NCI-H1417 treated with DMSO at 0.1 percent for 48 hours (cell line): ENCODE results near the gene C16orf86.

Source experiments
- DNase-seq: peaks from one replicate; lab custom pipeline; 2025; lab: John Stamatoyannopoulos, UW

Gene C16orf86, protein sequence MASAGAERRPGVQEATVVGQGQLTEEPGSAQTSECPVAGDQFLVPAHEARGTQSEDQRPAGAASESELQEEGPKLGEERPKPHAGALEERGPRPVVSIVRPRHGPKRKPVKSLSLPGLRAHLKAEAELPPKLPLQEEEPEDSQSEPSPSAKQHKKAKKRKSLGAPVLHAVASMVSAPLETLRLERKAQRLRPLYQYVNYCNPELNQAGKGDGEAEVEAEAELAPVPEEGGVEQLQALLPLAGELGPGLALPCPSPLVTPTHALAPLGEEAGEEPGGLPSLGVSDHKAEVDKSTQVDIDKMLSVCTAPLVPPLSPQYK

DNA sequence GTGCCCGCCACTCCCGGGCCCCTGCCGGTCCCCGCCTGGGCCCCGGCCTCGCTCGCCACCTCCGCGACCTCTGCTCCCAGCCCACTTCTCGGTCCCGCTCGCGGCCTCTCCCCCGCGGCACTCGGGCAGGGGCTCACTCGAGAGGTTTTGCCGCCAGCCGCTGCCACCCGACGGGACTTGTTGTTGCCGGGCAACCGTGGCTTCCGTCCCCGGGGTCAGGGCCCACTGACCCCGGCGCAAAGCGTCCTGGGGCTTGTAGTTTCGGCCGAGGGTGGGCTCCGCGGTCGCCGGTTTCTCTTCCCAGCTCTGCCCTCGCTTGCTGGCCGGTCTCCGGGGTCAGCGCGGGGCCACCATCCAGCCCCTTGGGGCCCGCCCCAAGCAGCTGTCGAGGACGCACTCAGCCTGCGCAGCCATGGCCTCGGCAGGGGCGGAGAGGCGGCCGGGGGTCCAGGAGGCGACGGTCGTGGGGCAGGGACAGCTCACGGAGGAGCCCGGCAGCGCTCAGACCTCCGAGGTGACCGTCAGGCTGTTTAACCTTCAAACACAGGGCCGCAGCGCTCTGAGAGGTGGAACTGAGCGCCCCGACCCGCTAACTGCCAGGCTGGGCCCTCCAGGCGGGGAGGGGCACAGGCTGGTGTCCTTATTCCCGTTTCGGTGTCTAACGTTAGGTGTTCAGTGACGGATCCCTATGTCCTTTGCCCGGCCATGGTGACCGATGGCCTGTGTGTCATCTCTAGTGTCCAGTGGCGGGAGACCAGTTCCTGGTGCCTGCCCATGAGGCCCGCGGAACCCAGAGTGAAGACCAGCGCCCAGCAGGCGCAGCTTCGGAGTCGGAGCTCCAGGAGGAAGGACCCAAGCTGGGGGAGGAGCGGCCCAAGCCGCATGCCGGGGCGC lies at the start of gene C16orf86, which contains the start of gene ENKD1:
C16orf86 (plus strand) TSS at position 256 of the 894 bp plus-strand sequence; CDS start at position 413, 157 bp downstream.
ENKD1 (minus strand) TSS at position 192 of the 894 bp plus-strand sequence. CDS start 308 bp downstream, outside the sequence.
- no peak for DNase-seq

- no peak for DNase-seq
Observed at GRCh38 chr16:67628216-67628615, 38.4 kb upstream of the C16orf86 start.

- no peak for DNase-seq
Observed at GRCh38 chr16:67632415-67633172, 34.0 kb upstream of the C16orf86 start.

GRCh38 chr16:67636713-67637112 lies 29.9 kb upstream of the C16orf86 start:
- DNase-seq, result no peak

DNA sequence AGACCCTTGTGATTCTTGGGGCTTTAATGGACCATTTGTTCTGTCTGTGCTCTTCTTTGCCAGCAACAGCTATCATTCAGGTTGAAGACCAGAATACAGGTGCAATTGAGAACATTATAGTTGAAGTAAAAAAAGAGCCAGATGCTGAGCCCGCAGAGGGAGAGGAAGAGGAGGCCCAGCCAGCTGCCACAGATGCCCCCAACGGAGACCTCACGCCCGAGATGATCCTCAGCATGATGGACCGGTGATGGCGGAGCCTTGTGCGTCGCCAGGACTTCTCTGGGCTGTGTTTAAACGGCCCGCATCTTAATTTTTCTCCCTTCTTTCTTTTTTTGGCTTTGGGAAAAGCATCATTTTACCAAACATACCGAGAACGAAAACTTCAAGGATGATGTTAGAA lies 29.0 kb upstream of the C16orf86 start:
- DNase-seq, result no peak

DNA sequence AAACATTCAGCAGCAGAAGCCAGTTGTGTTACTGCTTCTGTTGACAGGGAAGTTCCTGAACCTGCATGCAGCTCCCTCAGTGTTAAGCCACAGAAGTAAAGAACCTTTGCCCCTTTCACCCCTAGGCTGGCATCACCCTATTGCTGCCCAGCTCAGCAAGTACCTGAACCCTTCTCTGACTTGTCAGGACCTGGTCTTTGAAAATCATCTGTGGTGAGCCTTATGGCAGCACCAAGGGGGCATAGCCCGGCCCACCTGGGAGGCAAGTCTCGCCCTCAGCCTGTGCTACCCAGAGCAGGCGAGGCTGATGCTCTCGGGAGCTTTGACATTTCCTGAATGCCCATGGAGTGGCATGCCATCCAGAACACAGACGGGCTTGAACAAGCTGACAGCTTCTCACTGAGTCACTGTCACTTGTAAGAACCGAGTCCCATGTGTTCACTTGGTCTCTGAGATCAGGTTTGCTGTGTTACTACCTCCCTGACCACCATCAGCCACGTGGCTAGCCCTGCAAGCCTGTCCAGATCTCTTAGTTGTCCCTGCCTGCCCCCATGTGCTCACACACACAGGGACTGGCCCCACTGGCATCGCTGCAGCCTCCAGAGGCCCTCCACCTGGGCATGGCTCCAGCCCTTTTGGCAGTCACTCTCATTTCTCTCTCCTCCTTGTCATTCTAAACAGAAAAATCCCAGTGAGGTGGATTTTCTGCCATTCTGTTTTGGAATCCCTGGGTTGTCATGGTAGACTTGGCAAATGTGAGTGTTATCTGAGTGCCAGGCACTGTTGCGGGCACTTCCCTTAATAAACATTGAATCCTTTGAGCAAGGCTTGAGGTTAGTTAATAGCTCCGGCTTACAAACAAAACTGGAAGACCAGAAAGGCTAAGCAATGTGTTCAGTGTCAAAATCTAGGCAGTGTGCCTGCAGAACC lies 24.6 kb upstream of the C16orf86 start:
- DNase-seq, result no peak

DNA sequence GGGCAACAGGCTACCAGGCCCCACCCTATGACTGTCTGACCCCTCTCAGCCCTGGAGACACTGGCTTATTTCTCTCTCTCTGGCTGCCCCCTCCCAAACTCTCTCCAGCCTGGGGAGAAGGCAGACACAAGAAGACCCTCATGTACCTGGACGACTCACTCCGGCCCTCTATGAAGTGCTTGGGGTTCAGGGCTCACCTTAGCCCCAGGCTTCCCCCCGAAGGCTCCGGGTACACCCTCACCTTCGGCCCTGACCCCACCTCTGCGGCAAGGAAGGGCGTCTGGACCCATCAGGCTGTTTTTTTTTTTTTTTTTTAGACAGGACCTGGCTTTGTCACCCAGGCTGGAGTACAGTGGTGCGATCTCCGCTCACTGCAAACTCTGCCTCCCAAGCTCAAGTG lies 22.6 kb upstream of the C16orf86 start:
- DNase-seq, result no peak

GRCh38 chr16:67645397-67646121 lies 21.1 kb upstream of the C16orf86 start:
- DNase-seq, result no peak

GRCh38 chr16:67647111-67647651 lies 19.4 kb upstream of the C16orf86 start:
- no peak for DNase-seq

- DNase-seq, result no peak
Observed at GRCh38 chr16:67647681-67648080, 18.9 kb upstream of the C16orf86 start.

- DNase-seq, result no peak
Observed at GRCh38 chr16:67648088-67648763, 18.4 kb upstream of the C16orf86 start.

DNA sequence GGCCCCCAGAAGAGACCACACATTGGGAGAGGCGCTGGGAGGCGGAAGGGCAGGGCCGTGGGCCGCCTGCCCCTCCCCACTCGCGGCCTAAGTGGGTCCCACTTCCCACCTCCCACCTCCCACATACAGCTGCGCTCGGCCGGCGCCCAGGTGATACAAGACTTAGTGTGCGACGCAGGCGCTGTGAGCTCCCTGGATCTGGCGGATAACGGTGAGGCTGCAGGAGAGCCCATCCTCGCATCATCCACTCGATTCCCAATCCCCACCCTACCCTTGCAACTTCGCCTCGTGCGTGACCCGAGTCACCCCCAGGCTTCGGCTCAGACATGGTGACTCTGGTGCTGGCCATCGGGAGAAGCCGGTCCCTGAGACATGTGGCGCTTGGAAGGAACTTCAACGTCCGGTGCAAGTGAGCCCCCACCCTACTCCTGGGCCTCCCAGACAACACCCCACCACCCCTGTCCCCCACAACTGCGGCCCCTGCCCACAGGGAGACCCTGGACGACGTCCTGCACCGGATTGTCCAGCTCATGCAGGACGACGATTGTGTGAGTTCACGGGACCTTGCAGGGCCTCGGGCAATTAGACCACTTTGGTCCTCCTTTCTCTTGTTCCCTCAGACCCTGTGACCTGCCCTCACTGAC lies 17.7 kb upstream of the C16orf86 start:
- DNase-seq, result no peak

DNA sequence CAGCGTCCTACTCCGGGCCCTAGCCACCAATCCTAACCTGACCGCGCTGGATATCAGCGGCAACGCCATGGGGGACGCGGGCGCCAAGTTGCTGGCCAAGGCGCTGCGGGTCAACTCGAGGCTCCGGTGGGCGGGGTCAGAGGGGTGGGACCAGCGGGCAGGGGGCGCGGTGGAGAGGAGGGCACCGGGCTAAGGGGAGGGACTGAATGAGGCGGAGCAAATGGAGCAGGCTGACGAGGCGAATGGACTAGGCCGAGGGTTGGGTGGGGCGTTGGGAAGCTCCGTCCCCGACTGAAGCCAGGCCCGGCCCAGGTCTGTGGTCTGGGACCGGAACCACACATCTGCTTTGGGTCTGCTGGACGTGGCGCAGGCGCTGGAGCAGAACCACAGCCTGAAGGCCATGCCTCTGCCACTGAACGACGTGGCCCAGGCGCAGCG lies 17.1 kb upstream of the C16orf86 start:
- no peak for DNase-seq

DNA sequence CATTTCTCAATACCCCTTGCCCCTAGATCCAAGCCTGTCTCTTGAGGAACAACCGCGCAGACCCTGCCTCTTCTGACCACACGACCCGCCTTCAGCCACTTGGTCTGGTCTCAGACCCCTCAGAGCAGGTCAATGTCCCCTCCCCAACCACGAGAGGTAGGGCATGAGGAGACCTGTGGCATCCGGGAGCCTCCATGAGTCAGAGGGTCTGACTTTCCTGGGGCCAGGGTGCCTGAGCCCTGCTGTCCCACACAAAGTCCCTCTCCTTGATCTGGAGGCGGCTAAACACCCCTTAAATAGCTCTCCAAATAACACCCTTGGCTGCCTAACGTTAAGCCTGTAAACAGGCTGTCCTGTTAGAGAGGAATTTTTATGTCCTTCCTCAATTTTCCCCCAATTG lies 16.6 kb upstream of the C16orf86 start:
- no peak for DNase-seq

DNA sequence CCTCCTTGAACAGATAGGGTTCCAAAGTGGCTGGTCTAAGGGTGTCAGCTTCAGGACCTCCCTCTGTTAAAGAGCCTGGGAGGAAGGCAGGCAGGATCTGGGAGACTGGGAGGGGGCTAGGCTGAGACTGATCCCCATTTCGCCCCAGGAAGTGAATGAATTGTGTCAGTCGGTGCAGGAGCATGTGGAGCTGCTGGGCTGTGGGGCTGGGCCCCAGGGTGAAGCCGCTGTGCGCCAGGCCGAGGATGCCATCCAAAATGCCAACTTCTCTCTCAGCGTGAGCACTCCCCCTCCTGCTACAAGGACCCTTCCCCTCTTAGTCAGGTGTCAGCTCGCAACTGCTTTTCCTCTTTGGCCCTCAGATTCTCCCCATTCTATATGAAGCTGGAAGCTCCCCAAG lies 15.6 kb upstream of the C16orf86 start:
- no peak for DNase-seq

GRCh38 chr16:67651847-67652246 lies 14.8 kb upstream of the C16orf86 start:
- no peak for DNase-seq

DNA sequence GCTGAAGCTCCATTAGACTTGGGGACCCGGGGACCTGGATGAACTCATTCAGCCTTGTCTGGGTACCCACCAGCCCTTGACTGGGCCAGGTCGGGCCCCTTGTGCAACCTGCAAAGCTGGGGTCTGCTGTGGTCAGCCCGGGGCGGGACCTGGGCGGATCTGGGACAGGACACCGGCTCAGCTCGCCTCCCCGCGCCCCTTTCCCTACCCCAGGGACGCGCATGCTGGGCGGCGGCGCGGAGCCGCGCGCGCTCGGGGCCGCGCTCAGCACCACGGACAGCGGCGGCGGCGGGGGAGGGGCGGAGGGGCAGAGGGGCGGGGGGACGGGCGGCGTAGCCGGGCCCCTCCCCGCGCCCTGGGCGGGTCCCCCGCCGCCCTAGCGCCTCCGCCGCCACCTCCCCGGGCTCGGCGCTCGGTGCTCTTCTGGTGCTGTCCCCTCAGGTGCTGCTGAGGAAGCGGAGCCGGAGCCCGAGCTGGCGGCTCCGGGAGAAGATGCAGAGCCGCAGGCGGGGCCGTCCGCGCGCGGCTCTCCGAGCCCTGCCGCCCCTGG lies 14.0 kb upstream of the C16orf86 start:
- DNase-seq, result no peak

- DNase-seq, result no peak
Observed at GRCh38 chr16:67653128-67653788, 13.4 kb upstream of the C16orf86 start.
